ENCODE data around the gene PAX3. TPM values are rescaled to one million over a fixed set of nuclear protein-coding genes. Genes with fewer than 3 reads are reported as not detected.

PAX3 gene
- total and polyA plus RNA-seq, 12 donors: not detected

DNA sequence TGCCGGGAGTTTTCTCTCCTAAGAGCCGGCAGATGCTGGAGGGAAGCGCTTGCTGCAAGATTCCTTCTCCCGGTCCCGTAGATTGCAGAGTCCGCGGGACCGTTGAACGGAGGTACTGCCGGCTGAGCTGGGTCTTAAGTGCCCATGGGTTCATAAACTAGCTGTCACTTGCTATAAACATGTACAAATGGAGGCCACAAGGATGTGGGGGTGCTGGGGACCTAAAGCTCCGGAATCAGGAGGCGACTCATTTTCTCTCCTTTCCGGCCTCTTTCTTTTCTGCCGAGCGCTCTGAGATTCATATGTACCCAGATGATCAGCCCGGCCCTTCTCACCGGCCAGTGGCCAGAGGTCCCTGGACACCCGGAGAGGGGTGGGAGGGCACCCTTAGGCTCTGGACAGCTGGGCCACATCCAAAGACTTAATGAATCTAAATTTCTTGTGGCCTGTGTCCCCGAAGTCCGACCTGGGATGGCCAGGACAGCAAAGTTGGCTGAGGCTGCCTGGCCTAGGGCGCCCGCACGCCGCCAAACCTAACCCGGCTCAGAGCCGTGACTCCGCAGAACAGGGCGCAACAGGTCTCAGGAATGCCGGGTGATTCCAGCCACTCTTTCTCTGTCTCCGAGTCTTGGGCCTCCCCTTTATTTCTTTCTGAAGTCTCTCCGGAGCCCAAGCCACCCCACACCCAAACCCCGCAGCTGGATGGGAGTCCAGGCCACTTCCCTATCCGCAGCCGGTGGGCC, 2.4 kb upstream of the PAX3 start:
- WGBS, 4 donors: 1 to 13% (median 11%) methylated on average over 10 to 34 of the region's 34 CpGs
- intact Hi-C loops (cut with DNase I): no loop called here
- DNase-seq: no peak
- Histone ChIP-seq H3K9me3 (replicated peaks in 1 of 3) (no peaks in the 10 kb centered on the region), H3K27me3 (peaks cover 94% of the 10 kb centered on the region), H3K4me1 (replicated peaks in 1 of 2) (peaks cover 15% of the 10 kb centered on the region in 2 donors), H3K4me3 (no peak overlapping the region), H3K27ac (no peak overlapping the region), H3K36me3 (replicated peaks in 1 of 2) (no peaks in the 10 kb centered on the region)
- no peak for TF ChIP-seq POLR2A (IDR thresholded peaks at IDR 0.05)
- TF ChIP-seq, protein P1, sequence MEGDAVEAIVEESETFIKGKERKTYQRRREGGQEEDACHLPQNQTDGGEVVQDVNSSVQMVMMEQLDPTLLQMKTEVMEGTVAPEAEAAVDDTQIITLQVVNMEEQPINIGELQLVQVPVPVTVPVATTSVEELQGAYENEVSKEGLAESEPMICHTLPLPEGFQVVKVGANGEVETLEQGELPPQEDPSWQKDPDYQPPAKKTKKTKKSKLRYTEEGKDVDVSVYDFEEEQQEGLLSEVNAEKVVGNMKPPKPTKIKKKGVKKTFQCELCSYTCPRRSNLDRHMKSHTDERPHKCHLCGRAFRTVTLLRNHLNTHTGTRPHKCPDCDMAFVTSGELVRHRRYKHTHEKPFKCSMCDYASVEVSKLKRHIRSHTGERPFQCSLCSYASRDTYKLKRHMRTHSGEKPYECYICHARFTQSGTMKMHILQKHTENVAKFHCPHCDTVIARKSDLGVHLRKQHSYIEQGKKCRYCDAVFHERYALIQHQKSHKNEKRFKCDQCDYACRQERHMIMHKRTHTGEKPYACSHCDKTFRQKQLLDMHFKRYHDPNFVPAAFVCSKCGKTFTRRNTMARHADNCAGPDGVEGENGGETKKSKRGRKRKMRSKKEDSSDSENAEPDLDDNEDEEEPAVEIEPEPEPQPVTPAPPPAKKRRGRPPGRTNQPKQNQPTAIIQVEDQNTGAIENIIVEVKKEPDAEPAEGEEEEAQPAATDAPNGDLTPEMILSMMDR (IDR thresholded peaks at IDR 0.05): no peak

DNA sequence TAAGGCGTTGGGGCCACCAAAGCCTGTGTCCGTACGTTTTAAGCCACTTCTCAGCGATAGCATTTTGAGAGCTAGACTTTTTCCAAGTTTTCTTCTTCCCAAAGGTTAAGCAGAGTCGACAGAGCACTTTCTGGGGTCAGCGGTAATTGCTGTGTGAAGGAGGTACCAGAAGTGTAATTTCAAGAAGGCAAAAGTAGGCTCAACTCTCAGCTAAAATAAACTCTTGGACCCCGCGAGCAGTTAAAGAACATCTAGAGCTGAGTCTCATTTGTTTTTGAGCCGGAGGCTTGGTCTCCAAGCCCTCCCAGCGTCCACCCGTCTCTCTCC, 1.9 kb upstream of the PAX3 start:
- no peaks in the 10 kb centered on the region for H3K36me3 ChIP-seq (replicated peaks in 1 of 2)
- peaks cover 94% of the 10 kb centered on the region for H3K27me3 ChIP-seq
- peaks cover 10 to 16% of the 10 kb centered on the region in 2 donors for H3K4me1 ChIP-seq (replicated peaks in 1 of 2)
- WGBS, 4 donors: 5 to 11% (median 10%) methylated on average over 11 of the region's 11 CpGs
- H3K9me3 ChIP-seq (replicated peaks in 1 of 3): no peaks in the 10 kb centered on the region
- H3K4me3 ChIP-seq: no peak overlapping the region
- no peak for DNase-seq
- TF ChIP-seq, protein P1 (IDR thresholded peaks at IDR 0.05): no peak
- no peak for TF ChIP-seq POLR2A (IDR thresholded peaks at IDR 0.05)
- intact Hi-C loops (cut with DNase I): no loop called here
- H3K27ac ChIP-seq: no peak overlapping the region

DNA sequence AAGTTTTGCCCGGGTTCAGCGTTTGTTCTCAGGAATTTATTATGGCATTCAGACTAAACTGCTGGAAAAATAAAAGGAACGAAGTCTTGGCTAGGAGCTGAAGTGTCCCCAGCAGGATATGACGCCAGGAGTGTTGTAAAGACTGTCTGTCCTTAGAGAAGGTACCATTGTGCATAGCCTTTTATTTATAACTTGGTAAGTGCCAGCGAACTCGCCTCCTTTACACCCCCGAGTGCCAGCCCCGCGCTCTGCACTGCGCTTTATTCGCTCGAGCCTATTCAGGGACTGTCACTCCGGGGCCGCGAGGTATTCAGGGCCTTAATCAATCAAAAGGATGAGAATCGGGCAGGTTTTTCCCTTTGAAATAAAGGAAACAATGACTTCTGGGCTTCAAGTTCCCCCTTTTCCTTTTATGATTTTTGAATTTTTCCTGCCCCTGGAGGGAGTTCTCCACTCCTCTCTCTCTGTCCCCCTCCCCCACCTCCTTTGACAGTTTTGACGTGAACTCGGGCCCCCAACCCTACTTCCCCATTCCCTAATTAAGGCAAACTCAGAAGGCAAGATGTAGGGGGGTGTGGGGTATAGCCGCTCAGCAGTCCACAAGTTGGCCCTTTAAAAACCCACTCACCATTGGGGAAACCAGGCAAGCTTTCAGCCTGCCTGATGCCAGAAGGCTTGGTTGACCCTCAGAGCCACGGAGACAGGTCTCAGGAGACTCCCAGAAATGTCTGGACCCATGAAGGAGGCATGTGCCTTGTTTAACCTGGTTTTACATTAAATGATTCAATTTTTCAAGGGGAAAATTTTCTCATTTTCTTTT, 1.3 kb upstream of the PAX3 start:
- intact Hi-C loops (cut with DNase I): no loop called here
- 4 to 9% (median 8%) methylated on average over 20 of the region's 20 CpGs for WGBS, 4 donors
- H3K4me1 ChIP-seq (replicated peaks in 1 of 2): peaks cover 11 to 16% of the 10 kb centered on the region in 2 donors
- H3K27ac ChIP-seq: no peak overlapping the region
- no peak overlapping the region for H3K4me3 ChIP-seq
- no peaks in the 10 kb centered on the region for H3K36me3 ChIP-seq (replicated peaks in 1 of 2)
- H3K27me3 ChIP-seq: peaks cover 96% of the 10 kb centered on the region
- DNase-seq: no peak
- TF ChIP-seq, protein P1 (IDR thresholded peaks at IDR 0.05): no peak
- no peak for TF ChIP-seq POLR2A (IDR thresholded peaks at IDR 0.05)
- no peaks in the 10 kb centered on the region for H3K9me3 ChIP-seq (replicated peaks in 1 of 3)

DNA sequence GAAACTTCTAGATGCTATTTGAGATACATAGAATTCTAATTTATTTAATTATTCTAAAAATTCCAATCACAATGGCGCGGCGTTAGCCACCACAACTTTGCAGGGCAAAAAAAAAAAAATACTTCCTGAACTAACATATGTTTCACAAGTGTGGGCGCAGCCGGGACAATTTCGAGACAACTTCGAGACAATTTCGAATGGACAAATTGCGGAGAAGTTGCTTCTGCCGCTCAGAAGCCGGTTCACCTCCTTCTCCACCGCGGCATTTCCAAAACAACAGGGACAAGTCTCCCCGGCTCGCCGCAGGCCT, 842 bp downstream of the PAX3 start:
- DNase-seq: no peak
- WGBS, 4 donors: 14 to 20% (median 16%) methylated on average over 16 of the region's 16 CpGs
- Histone ChIP-seq H3K9me3 (replicated peaks in 1 of 3) (no peaks in the 10 kb centered on the region), H3K4me1 (replicated peaks in 1 of 2) (peaks cover 13 to 15% of the 10 kb centered on the region in 2 donors), H3K27me3 (peaks cover 96% of the 10 kb centered on the region), H3K27ac (no peak overlapping the region), H3K36me3 (replicated peaks in 1 of 2) (no peaks in the 10 kb centered on the region), H3K4me3 (no peak overlapping the region)
- intact Hi-C loops (cut with DNase I): no loop called here
- TF ChIP-seq, protein P1 (IDR thresholded peaks at IDR 0.05): no peak
- TF ChIP-seq POLR2A (IDR thresholded peaks at IDR 0.05): no peak
